GM21390 (cell line): Measurements from ENCODE around the gene OR52N2.

Experiments
- ATAC-seq: cut with Tn5 transposase; IDR thresholded peaks from one replicate; pipeline ENCODE4 v1.9.1; 2021; ENCODE audit not compliant: unreplicated experiment

The OR52N2 gene

GRCh38 chr11:5808500-5809121, at the start of gene OR52N2:
TSS of gene OR52N2 (plus strand) at chr11:5808924. CDS start at chr11:5820336, 11,412 bp downstream.
- ATAC-seq: peak; percentile 90

GRCh38 chr11:5767056-5767455, 41.7 kb upstream of the OR52N2 start:
- ATAC-seq: no peak

GRCh38 chr11:5783255-5783654, 25.5 kb upstream of the OR52N2 start, which contains the start of gene OR52N5:
TSS of gene OR52N5 (minus strand) at chr11:5783355. CDS start at chr11:5778634, 4,721 bp downstream.
- ATAC-seq: no peak

- no peak for ATAC-seq
Measured at GRCh38 chr11:5791165-5791564, 17.6 kb upstream of the OR52N2 start, which contains the start of gene OR52N1. TSS of gene OR52N1 (minus strand) at chr11:5791265. CDS start at chr11:5788816, 2,449 bp downstream.

- no peak for ATAC-seq
Measured at GRCh38 chr11:5796541-5796940, 12.2 kb upstream of the OR52N2 start.

GRCh38 chr11:5803982-5804381, 4.7 kb upstream of the OR52N2 start:
- no peak for ATAC-seq

GRCh38 chr11:5807580-5807979, 1.1 kb upstream of the OR52N2 start:
- no peak for ATAC-seq

GRCh38 chr11:5809122-5809519, 397 bp downstream of the OR52N2 start:
- ATAC-seq: peak; percentile 19

- ATAC-seq: no peak
Measured at GRCh38 chr11:5809905-5810795, 1.4 kb downstream of the OR52N2 start.

- ATAC-seq: no peak
Measured at GRCh38 chr11:5815534-5815933, 6.8 kb downstream of the OR52N2 start.

- peak; percentile 67 for ATAC-seq
Measured at GRCh38 chr11:5818245-5818886, 9.6 kb downstream of the OR52N2 start.

GRCh38 chr11:5831196-5831829, 22.6 kb downstream of the OR52N2 start:
- ATAC-seq: no peak

GRCh38 chr11:5833446-5833845, 24.7 kb downstream of the OR52N2 start:
- ATAC-seq: no peak

- ATAC-seq: no peak
Measured at GRCh38 chr11:5837695-5838094, 29.0 kb downstream of the OR52N2 start.

- ATAC-seq: no peak
Measured at GRCh38 chr11:5841797-5842196, 33.1 kb downstream of the OR52N2 start, which contains the start of gene OR52E6. TSS of gene OR52E6 (minus strand) at chr11:5841897. CDS start at chr11:5841897, 0 bp downstream.

GRCh38 chr11:5846701-5847100, 38.0 kb downstream of the OR52N2 start:
- no peak for ATAC-seq

- no peak for ATAC-seq
Measured at GRCh38 chr11:5847711-5848110, 39.0 kb downstream of the OR52N2 start.

- no peak for ATAC-seq
Measured at GRCh38 chr11:5851002-5851401, 42.3 kb downstream of the OR52N2 start.

GRCh38 chr11:5857590-5857989, 48.9 kb downstream of the OR52N2 start, which contains the start of gene OR52E8:
TSS of gene OR52E8 (minus strand) at chr11:5857690. CDS start at chr11:5857690, 0 bp downstream.
- ATAC-seq: no peak

GRCh38 chr11:5865826-5866225, 57.1 kb downstream of the OR52N2 start:
- no peak for ATAC-seq
